Inferior parietal cortex (tissue), 1 donor: ENCODE measurements around the gene POLR3GL.
A peak's percentile ranks its signal among the peaks of the same experiment; 100 is the strongest.

Experiments used
- DNase-seq: peaks from one replicate; pipeline ENCODE4 v3.0.0-alpha.2; 2016; ENCODE audit errors: extremely low spot score

POLR3GL gene

GRCh38 chr1:145992502-145992936, 28.0 kb downstream of the POLR3GL start:
- no peak for DNase-seq

- no peak for DNase-seq
These were observed 28.6 kb downstream of the POLR3GL start for GRCh38 chr1:145992958-145993617.

DNA sequence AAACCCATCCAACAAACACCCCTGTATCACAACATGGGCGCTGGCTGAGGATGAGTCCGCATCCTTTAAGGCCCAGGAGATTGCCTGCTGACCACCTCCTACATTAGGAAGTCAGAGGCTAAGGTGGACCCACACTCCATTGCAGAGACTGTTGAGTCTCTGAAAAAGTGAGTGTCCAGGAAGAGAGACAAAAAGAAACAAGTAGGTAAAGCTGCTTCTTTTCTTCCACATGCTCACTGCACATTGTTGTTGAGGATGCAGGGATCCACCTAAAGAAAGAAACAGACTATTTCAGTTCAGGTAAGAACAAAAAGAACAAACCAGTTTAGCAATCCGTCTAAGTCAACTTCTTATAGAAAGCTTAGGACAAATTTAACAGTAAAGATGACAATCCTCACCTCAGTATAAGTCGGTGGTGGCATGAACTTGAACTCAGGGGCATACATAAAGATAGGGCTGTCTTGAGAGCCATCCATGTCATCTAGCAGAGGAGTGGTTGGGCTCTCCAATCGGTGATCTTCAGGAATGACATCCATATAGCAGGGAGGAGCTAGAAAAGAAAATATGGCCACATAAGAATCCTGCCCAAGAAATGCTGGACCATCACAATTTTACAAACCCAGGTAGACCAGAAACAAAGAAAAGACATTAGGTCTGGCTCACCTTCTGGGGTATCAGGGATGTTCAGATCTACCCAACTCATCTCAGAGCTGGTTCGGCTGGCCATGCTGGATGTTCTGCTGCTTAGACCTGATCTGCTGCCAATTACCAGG, 29.3 kb downstream of the POLR3GL start:
- DNase-seq = no peak

GRCh38 chr1:145994391-145995120, 30.1 kb downstream of the POLR3GL start:
- DNase-seq = no peak

GRCh38 chr1:145995148-145995881, 30.8 kb downstream of the POLR3GL start:
- no peak for DNase-seq

- DNase-seq = no peak
These were observed 31.5 kb downstream of the POLR3GL start for GRCh38 chr1:145995964-145996432.

GRCh38 chr1:145996433-145997015, 32.0 kb downstream of the POLR3GL start, which contains the start of gene TXNIP:
TXNIP (minus strand) TSS chr1:145996579; CDS start chr1:145996266, 313 bp downstream.
- peak; percentile 98 for DNase-seq

DNA sequence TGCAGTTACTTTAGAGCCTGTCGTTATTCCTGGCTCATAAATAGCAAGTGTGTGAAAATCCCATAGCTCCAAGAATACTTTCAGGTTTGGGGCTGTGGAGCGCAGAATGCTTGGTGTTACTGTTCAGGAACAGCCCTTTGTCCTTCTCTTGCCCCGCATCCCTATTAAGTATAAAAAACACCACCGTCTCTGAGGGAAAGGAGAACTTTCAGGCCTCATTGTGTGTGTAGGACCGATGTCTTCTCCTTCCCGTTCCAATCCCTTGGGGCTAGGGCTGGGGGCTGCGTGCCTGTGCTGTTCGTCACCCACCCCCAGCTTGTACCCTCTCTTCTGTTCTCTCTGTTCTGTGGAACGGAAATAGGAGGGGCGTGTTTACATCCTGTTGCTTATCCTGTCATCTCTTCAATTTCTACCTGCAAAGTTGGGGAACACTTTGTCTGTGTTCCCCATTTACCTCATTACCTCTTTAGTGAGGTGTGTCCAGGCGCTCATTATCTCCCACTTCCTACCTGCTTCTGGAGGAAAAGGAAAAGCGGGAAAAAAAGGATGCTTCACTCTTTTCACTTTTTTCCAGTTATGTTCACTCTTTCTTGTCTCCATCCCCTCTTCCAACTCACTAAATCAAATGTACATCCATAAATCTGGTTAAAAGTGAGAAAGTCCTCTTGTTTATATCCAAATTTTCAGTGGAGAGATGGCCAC, 32.7 kb downstream of the POLR3GL start:
- no peak for DNase-seq

GRCh38 chr1:145997718-145998023, 33.2 kb downstream of the POLR3GL start:
- DNase-seq = no peak

- DNase-seq = no peak
These were observed 35.0 kb downstream of the POLR3GL start for GRCh38 chr1:145999321-146000024.

DNA sequence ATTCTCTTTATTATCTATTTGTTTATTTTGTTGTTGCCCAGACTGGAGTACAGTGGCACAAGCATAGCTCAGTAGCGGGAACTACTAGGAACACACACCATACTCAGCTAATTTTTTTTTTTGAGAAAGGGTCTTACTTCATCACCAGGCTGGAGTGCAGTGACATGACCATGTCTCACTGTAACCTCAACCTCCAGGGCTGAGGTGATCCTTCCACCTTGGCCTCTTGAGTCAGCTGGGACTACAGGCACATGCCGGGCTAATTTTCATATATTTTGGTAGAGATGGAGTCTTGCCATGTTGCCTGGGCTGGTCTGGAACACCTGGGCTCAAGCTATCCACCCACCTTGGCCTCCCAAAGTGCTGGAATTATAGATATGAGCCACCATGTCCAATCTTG, 37.2 kb downstream of the POLR3GL start:
- no peak for DNase-seq

DNA sequence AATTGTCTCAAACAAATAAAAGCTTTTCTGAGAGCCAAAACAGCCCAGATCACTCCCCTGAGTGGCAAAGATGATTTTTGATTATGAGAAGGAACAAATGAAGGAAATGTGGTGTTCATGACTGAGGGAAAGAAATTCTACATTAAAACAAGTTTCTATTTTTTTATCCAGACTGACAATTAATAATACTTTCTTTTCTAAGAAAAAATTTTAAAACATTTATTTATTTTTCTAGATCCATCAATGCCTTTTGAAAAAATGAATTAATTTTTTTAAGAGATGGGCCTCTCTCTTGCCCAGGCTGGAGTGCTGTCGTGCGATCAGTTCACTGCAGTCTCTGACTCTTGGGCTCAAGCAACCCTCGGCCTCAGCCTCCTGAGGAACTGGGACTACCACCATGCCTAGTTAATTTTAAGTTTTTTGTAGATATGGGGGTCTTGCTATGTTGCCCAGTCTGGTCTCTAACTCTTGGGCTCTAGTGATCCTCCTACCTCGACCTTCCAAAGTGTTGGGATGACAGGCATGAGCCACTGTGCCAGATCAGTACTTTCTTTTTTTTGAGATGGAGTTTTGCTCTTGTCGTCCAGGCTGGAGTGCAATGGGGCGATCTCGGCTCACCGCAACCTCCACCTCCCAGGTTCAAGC, 43.1 kb downstream of the POLR3GL start:
- DNase-seq = no peak

DNA sequence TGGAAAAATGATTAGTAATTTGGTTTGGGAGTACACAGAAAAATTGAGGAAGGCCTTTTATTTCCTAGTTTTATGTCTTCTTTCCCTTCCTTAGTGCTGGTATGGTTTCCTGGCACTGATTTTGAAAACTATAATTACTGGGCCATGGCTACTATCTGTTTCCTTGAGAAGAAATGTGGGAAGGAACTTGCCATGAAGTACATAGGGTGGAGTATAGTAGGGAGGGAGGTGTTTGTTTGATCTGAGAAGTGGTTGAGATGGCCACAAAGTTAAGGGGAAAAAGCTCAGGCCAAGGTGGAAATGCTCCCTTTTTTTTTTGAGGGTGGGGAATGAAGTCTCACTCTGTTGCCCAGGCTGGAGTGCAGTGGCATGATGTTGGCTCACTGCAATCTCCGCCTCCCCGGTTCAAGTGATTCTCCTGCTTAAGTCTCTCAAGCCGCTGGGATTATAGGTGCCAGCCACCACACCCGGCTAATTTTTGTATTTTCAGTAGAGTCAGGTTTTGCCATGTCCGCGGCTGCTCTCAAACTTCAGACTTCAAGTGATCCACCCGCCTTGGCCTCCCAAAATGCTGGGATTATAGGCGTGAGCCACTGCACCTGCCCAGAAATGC, 45.7 kb downstream of the POLR3GL start:
- no peak for DNase-seq

GRCh38 chr1:146012703-146013558, 48.4 kb downstream of the POLR3GL start:
- peak; percentile 89 for DNase-seq

- DNase-seq = no peak
These were observed 49.1 kb downstream of the POLR3GL start for GRCh38 chr1:146013559-146013922.

DNA sequence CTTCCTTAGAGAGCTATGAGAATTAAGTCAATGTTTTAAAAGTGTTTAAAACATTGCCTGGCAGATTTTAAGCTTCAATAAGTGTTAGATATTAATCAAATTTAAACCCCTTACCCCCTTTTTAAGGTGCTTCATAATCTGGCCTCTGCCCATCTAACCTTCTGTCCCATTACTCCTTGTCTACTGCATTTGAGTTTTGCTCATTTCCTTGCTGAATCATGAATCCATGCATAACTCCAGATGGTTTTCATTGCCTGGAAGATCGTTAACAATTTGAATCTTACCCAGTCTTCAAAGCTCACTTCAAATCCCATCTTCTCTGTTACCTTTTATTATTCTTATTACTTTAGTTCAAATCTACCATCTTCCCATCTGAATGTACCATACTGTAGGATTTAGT, 52.4 kb downstream of the POLR3GL start:
- no peak for DNase-seq

DNA sequence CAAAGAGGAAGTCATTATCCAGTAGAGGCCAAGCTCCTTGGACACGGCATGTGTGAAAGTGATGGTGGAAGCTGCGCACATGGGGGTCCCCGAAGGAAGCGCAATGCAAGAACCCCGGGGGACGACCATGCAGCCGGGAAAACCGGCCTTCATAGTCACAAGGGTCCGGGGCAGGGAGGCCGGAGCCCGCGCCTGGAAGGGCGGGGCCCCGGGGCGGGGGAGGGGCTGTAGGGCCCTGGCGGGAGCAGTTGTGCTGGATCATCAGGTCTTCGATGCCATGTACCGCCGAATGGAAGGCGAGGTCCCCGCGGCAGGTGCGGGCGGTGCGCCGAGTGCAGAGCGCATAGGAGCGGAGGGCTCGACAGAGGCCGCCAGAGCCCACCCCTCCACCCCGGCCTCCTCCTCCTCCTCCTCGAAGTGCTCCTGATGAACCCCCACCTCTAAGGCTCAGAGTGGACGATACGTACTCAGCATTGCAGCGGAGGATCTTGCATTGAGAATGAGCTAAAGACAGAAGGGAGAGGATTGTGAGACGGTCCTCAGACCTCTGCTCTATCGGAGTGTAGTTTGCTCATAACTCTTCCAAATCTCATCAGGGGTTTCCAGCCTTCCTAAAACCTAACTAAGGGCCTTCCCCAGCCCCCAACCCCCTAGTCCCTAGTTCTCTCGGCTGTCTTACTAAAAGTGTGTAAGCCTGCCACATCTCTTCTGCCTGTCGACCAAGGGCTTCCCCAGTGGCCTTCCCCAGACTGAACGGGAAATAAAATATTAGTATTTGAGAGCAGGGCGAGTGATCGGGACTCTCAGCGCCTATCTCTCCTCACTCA, 55.0 kb downstream of the POLR3GL start:
- no peak for DNase-seq
